CD4-positive, alpha-beta T cell (primary cell): ENCODE data around the gene GPRC5D. TPM values are rescaled to one million over a fixed set of nuclear protein-coding genes. Genes with fewer than 3 reads are reported as not detected.

Source experiments
- ATAC-seq: fragments of 200-7000 bp; cut with Tn5 transposase; one replicate; pipeline ENCODE4 v1.10.0; 2022; ENCODE audit warnings: mild to moderate bottlenecking; ENCODE audit not compliant: poor library complexity
- CTCF ChIA-PET: fragments of 350-600 bp; sonication (Branson Sonifier 250); formaldehyde crosslinking; loops from one replicate; lab custom pipeline; 2021; ENCODE audit warnings: antibody characterized with exemption, inconsistent platforms; lab: Charles Lee
- POLR2A ChIA-PET: fragments of 350-600 bp; sonication (Branson Sonifier 250); formaldehyde crosslinking; loops from one replicate; lab custom pipeline; 2021; ENCODE audit warnings: antibody characterized with exemption, inconsistent platforms; lab: Charles Lee
- DNase-seq, 14 experiments: peaks; one replicate each; pipeline ENCODE4 v3.0.0-alpha.2; 2013 to 2020; ENCODE audit warnings: mixed read lengths in 2 of 14
- H3K27ac ChIP-seq, 2 donors: one replicate each; pipeline versions ENCODE4 v1.5.1 to v1.7.0; 2013; ENCODE audit warnings: low read length in 2 of 2, low read depth in 1 of 2, mild to moderate bottlenecking in 1 of 2
- H3K27me3 ChIP-seq, 2 experiments: 1 replicate in 1 of 2; 2 replicates in 1 of 2; pipeline versions ENCODE4 v1.6.1 to v1.7.0; 2013; ENCODE audit warnings: low read length in 2 of 2, control low read depth in 1 of 2, mild to moderate bottlenecking in 1 of 2, moderate library complexity in 1 of 2; ENCODE audit not compliant: insufficient read depth in 2 of 2, control insufficient read depth in 1 of 2
- H3K36me3 ChIP-seq: one replicate; pipeline ENCODE4 v1.6.1; 2013; ENCODE audit warnings: low read length, control low read depth; ENCODE audit not compliant: insufficient read depth
- H3K4me1 ChIP-seq: one replicate; pipeline ENCODE4 v1.6.1; 2013; ENCODE audit warnings: low read length, control low read depth; ENCODE audit not compliant: insufficient read depth
- H3K4me3 ChIP-seq: one replicate; pipeline ENCODE4 v1.5.1; 2013; ENCODE audit warnings: mild to moderate bottlenecking, low read length, moderate library complexity
- H3K9me3 ChIP-seq, 2 experiments: 1 replicate in 1 of 2; 2 replicates in 1 of 2; pipeline versions ENCODE4 v1.6.1 to v1.7.0; 2013; ENCODE audit warnings: low read length in 2 of 2, mild to moderate bottlenecking in 2 of 2, control low read depth in 1 of 2, moderate library complexity in 1 of 2; ENCODE audit not compliant: control insufficient read depth in 1 of 2, insufficient read depth in 1 of 2
- H3K27ac Mint-ChIP-seq: one replicate; pipeline ENCODE4 v1.8.0; 2020; ENCODE audit warnings: mixed read lengths
- H3K27me3 Mint-ChIP-seq: one replicate; pipeline ENCODE4 v1.8.0; 2021; ENCODE audit warnings: mixed read lengths
- H3K36me3 Mint-ChIP-seq: one replicate; pipeline ENCODE4 v1.8.0; 2021; ENCODE audit warnings: low read depth, mixed read lengths
- H3K4me1 Mint-ChIP-seq: one replicate; pipeline ENCODE4 v1.8.0; 2021; ENCODE audit warnings: low read depth, mixed read lengths
- H3K4me3 Mint-ChIP-seq: one replicate; pipeline ENCODE4 v1.8.0; 2020; ENCODE audit warnings: mild to moderate bottlenecking, mixed read lengths
- H3K9me3 Mint-ChIP-seq: one replicate; pipeline ENCODE4 v1.8.0; 2020; ENCODE audit warnings: mixed read lengths
- intact Hi-C, 2 experiments: fragments of 100-400 bp; cut with DNase I in 1 of 2; cut with micrococcal nuclease in 1 of 2; formaldehyde crosslinking; loops; one replicate each; pipeline versions ENCODE4 v1.15.1 to v1.9.0; 2023 to 2025; cut with DNase I, micrococcal nuclease
- total RNA-seq, 174 experiments: library from RNA in 2 of 174; stranded (reverse) in 2 of 174; gene quantifications; one replicate each; pipeline ENCODE4 v1.2.3 and lab custom pipeline; 2021 to 2026
- TF ChIP-seq, protein P1 (sequence below): fragments of 200-600 bp; IDR thresholded peaks from one replicate; pipeline ENCODE4 v1.8.0; 2022; ENCODE audit warnings: antibody characterized with exemption, mild to moderate bottlenecking

GPRC5D gene
- total RNA-seq, 2 experiments from 2014 or later, result not detected

- Histone ChIP-seq H3K4me1 (no peaks in the 10 kb centered on the region), H3K36me3 (no peaks in the 10 kb centered on the region), H3K27me3 (no peaks in the 10 kb centered on the region), H3K27ac (no peak overlapping the region), H3K9me3 (no peaks in the 10 kb centered on the region), H3K4me3 (no peak overlapping the region)
- Mint-ChIP-seq H3K27ac (no peak overlapping the region), H3K27me3 (peaks cover 9% of the 10 kb centered on the region), H3K4me1 (no peaks in the 10 kb centered on the region), H3K36me3 (no peaks in the 10 kb centered on the region), H3K4me3 (no peak overlapping the region), H3K9me3 (no peaks in the 10 kb centered on the region)
- TF ChIP-seq, protein P1, sequence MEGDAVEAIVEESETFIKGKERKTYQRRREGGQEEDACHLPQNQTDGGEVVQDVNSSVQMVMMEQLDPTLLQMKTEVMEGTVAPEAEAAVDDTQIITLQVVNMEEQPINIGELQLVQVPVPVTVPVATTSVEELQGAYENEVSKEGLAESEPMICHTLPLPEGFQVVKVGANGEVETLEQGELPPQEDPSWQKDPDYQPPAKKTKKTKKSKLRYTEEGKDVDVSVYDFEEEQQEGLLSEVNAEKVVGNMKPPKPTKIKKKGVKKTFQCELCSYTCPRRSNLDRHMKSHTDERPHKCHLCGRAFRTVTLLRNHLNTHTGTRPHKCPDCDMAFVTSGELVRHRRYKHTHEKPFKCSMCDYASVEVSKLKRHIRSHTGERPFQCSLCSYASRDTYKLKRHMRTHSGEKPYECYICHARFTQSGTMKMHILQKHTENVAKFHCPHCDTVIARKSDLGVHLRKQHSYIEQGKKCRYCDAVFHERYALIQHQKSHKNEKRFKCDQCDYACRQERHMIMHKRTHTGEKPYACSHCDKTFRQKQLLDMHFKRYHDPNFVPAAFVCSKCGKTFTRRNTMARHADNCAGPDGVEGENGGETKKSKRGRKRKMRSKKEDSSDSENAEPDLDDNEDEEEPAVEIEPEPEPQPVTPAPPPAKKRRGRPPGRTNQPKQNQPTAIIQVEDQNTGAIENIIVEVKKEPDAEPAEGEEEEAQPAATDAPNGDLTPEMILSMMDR, result no peak
- POLR2A ChIA-PET, result no interaction called here
- ATAC-seq, result no peak
- no peak for DNase-seq
- intact Hi-C loops, result no loop called here
- CTCF ChIA-PET, result no interaction called here
These were observed 17.4 kb downstream of the GPRC5D start for GRCh38 chr12:12934556-12934955.

DNA sequence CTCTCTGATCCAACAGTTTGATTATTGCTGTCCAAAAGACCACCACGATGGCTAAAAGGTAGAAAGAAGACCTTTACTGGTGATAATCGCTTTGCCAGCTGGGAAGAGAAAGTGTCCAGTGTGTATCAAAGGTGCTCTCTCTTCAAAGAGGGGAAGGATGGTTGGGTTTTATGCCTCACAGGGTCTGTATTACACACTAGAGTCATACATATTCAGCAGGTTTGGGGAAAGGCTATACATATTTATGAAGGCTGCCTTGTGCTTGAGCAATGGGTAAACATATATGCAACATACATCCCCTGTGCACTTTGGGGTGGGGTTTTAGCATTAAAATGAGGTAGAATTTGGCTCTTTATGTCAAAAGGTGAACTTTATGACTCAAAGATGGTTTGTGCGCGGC lies 18.2 kb downstream of the GPRC5D start:
- CTCF ChIA-PET, result no interaction called here
- ATAC-seq (no peak), DNase-seq (no peak)
- no peaks in the 10 kb centered on the region for H3K36me3 ChIP-seq
- H3K9me3 ChIP-seq, result no peaks in the 10 kb centered on the region
- intact Hi-C loops, result no loop called here
- H3K4me3 ChIP-seq, result no peak overlapping the region
- no peaks in the 10 kb centered on the region for H3K4me1 ChIP-seq
- H3K27ac Mint-ChIP-seq, result no peak overlapping the region
- H3K4me1 Mint-ChIP-seq, result no peaks in the 10 kb centered on the region
- H3K4me3 Mint-ChIP-seq, result no peak overlapping the region
- H3K27ac ChIP-seq, result no peak overlapping the region
- peaks cover 9% of the 10 kb centered on the region for H3K27me3 Mint-ChIP-seq
- no peaks in the 10 kb centered on the region for H3K27me3 ChIP-seq
- POLR2A ChIA-PET, result no interaction called here
- H3K9me3 Mint-ChIP-seq, result no peaks in the 10 kb centered on the region
- TF ChIP-seq, protein P1, result no peak
- H3K36me3 Mint-ChIP-seq, result no peaks in the 10 kb centered on the region

- TF ChIP-seq, protein P1, result no peak
- Mint-ChIP-seq H3K4me3 (no peak overlapping the region), H3K4me1 (no peaks in the 10 kb centered on the region), H3K9me3 (no peaks in the 10 kb centered on the region), H3K36me3 (no peaks in the 10 kb centered on the region), H3K27ac (no peak overlapping the region), H3K27me3 (peaks cover 4% of the 10 kb centered on the region)
- H3K4me1 ChIP-seq, result no peaks in the 10 kb centered on the region
- ChIA-PET POLR2A (no interaction called here), CTCF (no interaction called here)
- no peaks in the 10 kb centered on the region for H3K27me3 ChIP-seq
- H3K36me3 ChIP-seq, result no peaks in the 10 kb centered on the region
- no peak for ATAC-seq
- H3K27ac ChIP-seq, result no peak overlapping the region
- DNase-seq, result no peak
- H3K4me3 ChIP-seq, result no peak overlapping the region
- peaks cover 0 to 3% of the 10 kb centered on the region in 2 experiments for H3K9me3 ChIP-seq
- intact Hi-C loops, result no loop called here
These were observed 21.2 kb downstream of the GPRC5D start for GRCh38 chr12:12930633-12931219.
